Activated naive CD4-positive, alpha-beta T cell treated with anti-CD3 and anti-CD28 coated beads for 36 hours (primary cell): ENCODE measurements around the gene APBA2. TPM values are rescaled to one million over a fixed set of nuclear protein-coding genes. Genes with fewer than 3 reads are reported as not detected.
"Not testable (repeated sequence)": the region's sequence is repeated elsewhere in the genome, so short reads cannot be mapped to it uniquely, and the experiment has no call there.

Experiments
- CTCF ChIA-PET: fragments of 350-600 bp; sonication (Branson Sonifier 250); formaldehyde crosslinking; loops from one replicate; lab custom pipeline; 2021; ENCODE audit warnings: antibody characterized with exemption; lab: Charles Lee
- DNase-seq: peaks from one replicate; pipeline ENCODE4 v3.0.0-alpha.2; 2020
- H3K27ac Mint-ChIP-seq: one replicate; pipeline ENCODE4 v1.8.0; 2021; ENCODE audit warnings: mild to moderate bottlenecking, mixed read lengths
- H3K27me3 Mint-ChIP-seq: one replicate; pipeline ENCODE4 v1.8.0; 2021; ENCODE audit warnings: low read depth, mixed read lengths
- H3K36me3 Mint-ChIP-seq: one replicate; pipeline ENCODE4 v1.8.0; 2021; ENCODE audit warnings: low read depth, mixed read lengths
- H3K4me1 Mint-ChIP-seq: one replicate; pipeline ENCODE4 v1.8.0; 2021; ENCODE audit warnings: low read depth, mixed read lengths
- H3K4me3 Mint-ChIP-seq: one replicate; pipeline ENCODE4 v1.8.0; 2021; ENCODE audit warnings: mild to moderate bottlenecking, moderate library complexity, mixed read lengths
- H3K9me3 Mint-ChIP-seq: one replicate; pipeline ENCODE4 v1.8.0; 2021; ENCODE audit warnings: mixed read lengths
- intact Hi-C: fragments of 100-400 bp; cut with micrococcal nuclease; formaldehyde crosslinking; loops from one replicate; pipeline ENCODE4 v1.15.1; 2023
- total RNA-seq, 2 experiments: library from RNA; stranded (reverse); gene quantifications; one replicate each; pipeline ENCODE4 v1.2.3, GENCODE V29; 2021

The APBA2 gene
- total RNA-seq, result 10 to 100 TPM; 16.2 to 18.3 TPM

GRCh38 chr15:28885630-28886430, at the start of gene APBA2:
APBA2 (plus strand) TSS chr15:28885974; CDS start chr15:29053885, 167,911 bp downstream.
- H3K9me3 Mint-ChIP-seq, result no peaks in the 10 kb centered on the region
- peak; percentile 52 for DNase-seq
- H3K27ac Mint-ChIP-seq, result peak within 1 kb of the TSS; percentile 50
- H3K27me3 Mint-ChIP-seq, result no peaks in the 10 kb centered on the region
- peaks cover 37% of the 10 kb centered on the region for H3K4me1 Mint-ChIP-seq
- peaks cover 3% of the 10 kb centered on the region for H3K36me3 Mint-ChIP-seq
- CTCF ChIA-PET, result interaction anchor here (1.1 kb wide), 1 partner anchor 26 kb away, joined by 3 read pairs; no protein-coding TSS in a partner anchor
- H3K4me3 Mint-ChIP-seq, result peak within 1 kb of the TSS; percentile 77
- intact Hi-C loops, result loop anchor here (1.0 to 5.0 kb wide), 2 partner anchors 89 to 381 kb away; partner anchors contain the start of gene NSMCE3

DNA sequence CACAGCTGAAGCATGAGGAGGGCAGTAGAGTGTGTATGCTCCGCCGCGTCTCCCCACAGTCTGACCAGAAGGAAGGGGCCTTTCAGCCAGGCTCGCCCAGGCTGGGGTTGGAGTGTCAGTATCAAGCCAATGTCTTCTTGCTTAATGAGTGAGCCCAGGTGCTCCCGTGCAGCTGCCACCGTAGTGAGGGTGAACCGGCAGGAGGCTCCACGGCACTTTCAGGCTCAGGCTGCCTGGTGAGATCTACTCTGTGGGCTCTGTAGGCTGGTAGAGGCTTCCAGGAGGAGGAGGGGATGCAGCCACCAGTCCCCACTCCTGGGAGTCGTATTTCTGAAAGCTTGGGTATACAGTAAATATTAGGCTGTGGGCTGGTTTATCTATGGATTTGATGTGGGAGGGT, 45.5 kb upstream of the APBA2 start:
- intact Hi-C loops, H3K36me3 Mint-ChIP-seq, H3K27ac Mint-ChIP-seq, H3K4me3 Mint-ChIP-seq, DNase-seq, H3K4me1 Mint-ChIP-seq, H3K9me3 Mint-ChIP-seq, CTCF ChIA-PET, H3K27me3 Mint-ChIP-seq: not testable (repeated sequence)

GRCh38 chr15:28842210-28842609, 43.6 kb upstream of the APBA2 start:
- CTCF ChIA-PET, result interaction anchor here (0.6 kb wide), 1 partner anchor 258 kb away, joined by 4 read pairs; no protein-coding TSS in a partner anchor
- H3K4me3 Mint-ChIP-seq, H3K27ac Mint-ChIP-seq, H3K36me3 Mint-ChIP-seq, DNase-seq, H3K9me3 Mint-ChIP-seq, H3K27me3 Mint-ChIP-seq, intact Hi-C loops, H3K4me1 Mint-ChIP-seq: not testable (repeated sequence)

DNA sequence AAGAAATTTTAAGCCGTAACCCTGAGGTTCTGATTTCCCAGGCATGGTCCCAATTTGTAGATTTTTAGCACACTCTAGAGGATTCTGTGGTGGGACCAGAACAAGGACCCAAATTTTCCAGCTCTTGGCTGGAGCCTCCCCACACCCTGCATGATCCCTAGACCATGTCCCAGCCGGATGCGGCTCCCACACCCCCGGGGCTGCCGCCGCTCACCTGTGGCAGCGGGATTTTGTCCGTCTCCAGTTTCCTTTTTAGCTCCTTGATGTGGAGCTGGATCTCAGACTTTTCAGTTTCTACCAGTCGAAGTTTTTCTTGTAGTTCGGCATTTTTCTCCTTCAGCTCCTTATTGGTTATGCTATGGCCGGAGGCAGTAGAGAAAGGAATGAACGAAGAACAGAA, 42.3 kb upstream of the APBA2 start:
- H3K9me3 Mint-ChIP-seq, H3K36me3 Mint-ChIP-seq, H3K4me3 Mint-ChIP-seq, H3K27ac Mint-ChIP-seq, H3K27me3 Mint-ChIP-seq, intact Hi-C loops, DNase-seq, CTCF ChIA-PET: not testable (repeated sequence)
- peaks cover 14% of the 10 kb centered on the region for H3K4me1 Mint-ChIP-seq

DNA sequence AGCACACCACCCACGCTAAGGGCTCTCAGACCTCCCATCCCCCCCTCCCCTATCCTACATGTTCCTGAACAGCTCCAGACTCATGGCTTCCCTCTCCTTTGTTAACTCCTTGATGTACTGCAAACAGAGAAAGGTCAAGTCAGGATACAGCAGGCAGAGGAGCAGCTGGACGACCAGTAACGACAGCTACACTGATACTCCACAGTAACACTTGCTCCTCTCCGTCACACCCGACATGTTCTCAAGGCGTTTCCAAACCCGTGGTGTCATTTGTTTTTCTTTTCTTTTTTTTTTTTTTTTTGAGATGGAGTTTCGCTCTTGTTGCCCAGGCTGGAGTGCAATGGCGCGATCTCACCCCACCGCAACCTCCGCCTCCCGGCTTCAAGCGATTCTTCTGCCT, 41.6 kb upstream of the APBA2 start:
- CTCF ChIA-PET, intact Hi-C loops, H3K27ac Mint-ChIP-seq, H3K4me3 Mint-ChIP-seq, H3K36me3 Mint-ChIP-seq, H3K27me3 Mint-ChIP-seq, H3K9me3 Mint-ChIP-seq, DNase-seq: not testable (repeated sequence)
- peaks cover 14% of the 10 kb centered on the region for H3K4me1 Mint-ChIP-seq

DNA sequence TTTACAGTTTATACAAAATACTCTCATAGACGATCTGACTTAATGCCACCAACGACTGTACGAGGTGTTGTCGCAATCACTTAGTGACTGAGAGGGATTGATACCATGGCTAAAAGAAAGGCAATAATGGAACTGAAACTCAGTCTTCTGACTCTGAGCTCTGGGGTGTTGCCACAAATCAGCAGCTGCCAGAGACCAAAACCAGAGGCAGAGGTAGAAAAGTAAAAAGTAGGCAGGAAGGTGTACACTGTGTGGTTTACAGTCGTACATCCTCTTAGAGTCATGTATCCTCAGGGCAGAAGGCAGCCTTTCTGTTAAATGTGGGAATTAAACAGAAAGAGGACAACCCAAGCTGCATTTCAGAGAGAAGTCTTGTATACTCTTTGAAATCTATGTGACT, 38.5 kb upstream of the APBA2 start:
- CTCF ChIA-PET, H3K36me3 Mint-ChIP-seq, H3K9me3 Mint-ChIP-seq, H3K27ac Mint-ChIP-seq, H3K27me3 Mint-ChIP-seq, H3K4me3 Mint-ChIP-seq, intact Hi-C loops: not testable (repeated sequence)
- DNase-seq, result peak; percentile 35
- H3K4me1 Mint-ChIP-seq, result peaks cover 14% of the 10 kb centered on the region

GRCh38 chr15:28847959-28848358, 37.8 kb upstream of the APBA2 start:
- peaks cover 14% of the 10 kb centered on the region for H3K4me1 Mint-ChIP-seq
- H3K36me3 Mint-ChIP-seq, H3K27me3 Mint-ChIP-seq, H3K9me3 Mint-ChIP-seq, DNase-seq, H3K4me3 Mint-ChIP-seq, H3K27ac Mint-ChIP-seq, CTCF ChIA-PET, intact Hi-C loops: not testable (repeated sequence)

GRCh38 chr15:28848521-28848920, 37.3 kb upstream of the APBA2 start, which contains the start of gene GOLGA6L7:
GOLGA6L7 (minus strand) TSS chr15:28848644; CDS start chr15:28848549, 95 bp downstream.
- H3K4me1 Mint-ChIP-seq, result peaks cover 14% of the 10 kb centered on the region
- H3K27me3 Mint-ChIP-seq, H3K4me3 Mint-ChIP-seq, H3K36me3 Mint-ChIP-seq, H3K9me3 Mint-ChIP-seq, CTCF ChIA-PET, intact Hi-C loops, H3K27ac Mint-ChIP-seq: not testable (repeated sequence)
- DNase-seq, result peak; percentile 10

GRCh38 chr15:28849271-28849670, 36.5 kb upstream of the APBA2 start:
- DNase-seq, CTCF ChIA-PET, H3K4me3 Mint-ChIP-seq, intact Hi-C loops, H3K9me3 Mint-ChIP-seq, H3K27me3 Mint-ChIP-seq, H3K27ac Mint-ChIP-seq, H3K36me3 Mint-ChIP-seq: not testable (repeated sequence)
- H3K4me1 Mint-ChIP-seq, result peaks cover 17% of the 10 kb centered on the region

DNA sequence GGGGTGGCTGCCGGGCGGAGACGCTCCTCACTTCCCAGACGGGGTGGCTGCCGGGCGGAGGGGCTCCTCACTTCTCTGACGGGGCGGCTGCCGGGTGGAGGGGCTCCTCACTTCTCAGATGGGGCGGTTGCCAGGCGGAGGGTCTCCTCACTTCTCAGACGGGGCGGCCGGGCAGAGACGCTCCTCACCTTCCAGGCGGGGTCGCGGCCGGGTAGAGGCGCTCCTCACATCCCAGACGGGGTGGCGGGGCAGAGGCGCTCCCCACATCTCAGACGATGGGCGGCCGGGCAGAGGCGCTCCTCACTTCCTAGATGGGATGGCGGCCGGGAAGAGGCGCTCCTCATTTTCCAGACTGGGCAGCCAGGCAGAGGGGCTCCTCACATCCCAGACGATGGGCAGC, 36.0 kb upstream of the APBA2 start:
- CTCF ChIA-PET, H3K27ac Mint-ChIP-seq, H3K9me3 Mint-ChIP-seq, H3K36me3 Mint-ChIP-seq, H3K4me3 Mint-ChIP-seq, intact Hi-C loops, H3K27me3 Mint-ChIP-seq, DNase-seq: not testable (repeated sequence)
- H3K4me1 Mint-ChIP-seq, result peaks cover 17% of the 10 kb centered on the region

- intact Hi-C loops, H3K36me3 Mint-ChIP-seq: not testable (repeated sequence)
These were observed 32.1 kb upstream of the APBA2 start for GRCh38 chr15:28853654-28854053.

DNA sequence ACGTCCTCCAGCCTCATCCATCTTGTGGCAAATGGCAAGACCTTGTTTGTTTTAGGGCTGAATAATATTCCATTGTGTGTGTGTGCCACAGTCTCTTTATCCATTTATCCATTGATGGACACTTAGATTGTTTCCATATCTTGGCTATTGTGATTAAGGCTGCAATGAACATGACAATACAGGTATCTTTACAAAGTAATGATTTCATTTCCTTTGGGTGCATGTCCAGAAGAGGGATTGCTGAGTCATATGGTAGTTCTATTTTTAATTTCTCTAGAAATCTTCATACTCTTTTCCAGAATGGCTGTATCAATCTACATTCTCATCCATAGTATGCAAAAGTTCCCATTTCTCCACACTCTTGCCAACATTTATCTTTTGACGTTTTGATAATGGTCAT, 31.2 kb upstream of the APBA2 start:
- H3K9me3 Mint-ChIP-seq, DNase-seq, H3K4me1 Mint-ChIP-seq, H3K36me3 Mint-ChIP-seq, CTCF ChIA-PET, H3K27me3 Mint-ChIP-seq, intact Hi-C loops, H3K4me3 Mint-ChIP-seq, H3K27ac Mint-ChIP-seq: not testable (repeated sequence)

More at GRCh38 chr15:28853654-28854053, 32.1 kb upstream of the APBA2 start:
- H3K4me3 Mint-ChIP-seq, H3K27me3 Mint-ChIP-seq, H3K27ac Mint-ChIP-seq, CTCF ChIA-PET, DNase-seq, H3K9me3 Mint-ChIP-seq, H3K4me1 Mint-ChIP-seq: not testable (repeated sequence)

GRCh38 chr15:28861031-28861534, 24.7 kb upstream of the APBA2 start:
- Mint-ChIP-seq H3K36me3 (no peaks in the 10 kb centered on the region), H3K27ac (no peak overlapping the region), H3K4me3 (no peak overlapping the region), H3K27me3 (no peaks in the 10 kb centered on the region), H3K9me3 (no peaks in the 10 kb centered on the region), H3K4me1 (no peaks in the 10 kb centered on the region)
- no peak for DNase-seq
- CTCF ChIA-PET, result no interaction called here
- intact Hi-C loops, result no loop called here
